Activated CD8-positive, alpha-beta memory T cell treated with anti-CD3 and anti-CD28 coated beads, Interleukin-2, amount 50 U/mL, for 1 hour (primary cell): ENCODE data around the gene WRAP53.
"Not testable (repeated sequence)": the region's sequence is repeated elsewhere in the genome, so short reads cannot be mapped to it uniquely, and the experiment has no call there.

Experiments used
- DNase-seq: peaks from one replicate; pipeline ENCODE4 v3.0.0-alpha.2; 2020; ENCODE audit errors: extremely low read depth

WRAP53 gene

GRCh38 chr17:7687908-7688807 is at the start of gene WRAP53:
TSS of gene WRAP53 (plus strand) at chr17:7688477. CDS start at chr17:7688649, 172 bp downstream.
- DNase-seq: peak; percentile 76

GRCh38 chr17:7640783-7641182 is 47.5 kb upstream of the WRAP53 start:
- no peak for DNase-seq

GRCh38 chr17:7641635-7642034 is 46.6 kb upstream of the WRAP53 start:
- DNase-seq: not testable (repeated sequence)

GRCh38 chr17:7644775-7645174 is 43.5 kb upstream of the WRAP53 start:
- no peak for DNase-seq

- DNase-seq: no peak
These were observed 41.8 kb upstream of the WRAP53 start for GRCh38 chr17:7646457-7646856.

- no peak for DNase-seq
These were observed 41.3 kb upstream of the WRAP53 start for GRCh38 chr17:7647018-7647417.

GRCh38 chr17:7650509-7651096 is 37.7 kb upstream of the WRAP53 start, which contains the start of gene ATP1B2:
TSS of gene ATP1B2 (plus strand) at chr17:7650926. CDS start at chr17:7651519, 593 bp downstream.
- peak; percentile 78 for DNase-seq

- DNase-seq: no peak
These were observed 37.1 kb upstream of the WRAP53 start for GRCh38 chr17:7651097-7651664.

- no peak for DNase-seq
These were observed 36.5 kb upstream of the WRAP53 start for GRCh38 chr17:7651665-7652387.

GRCh38 chr17:7652388-7653356 is 35.6 kb upstream of the WRAP53 start:
- DNase-seq: no peak

- DNase-seq: no peak
These were observed 33.3 kb upstream of the WRAP53 start for GRCh38 chr17:7654832-7655540.

- DNase-seq: no peak
These were observed 32.8 kb upstream of the WRAP53 start for GRCh38 chr17:7655541-7655840.

GRCh38 chr17:7656958-7657609 is 31.2 kb upstream of the WRAP53 start:
- no peak for DNase-seq

- no peak for DNase-seq
These were observed 20.4 kb upstream of the WRAP53 start for GRCh38 chr17:7667656-7668406.

- no peak for DNase-seq
These were observed 19.8 kb upstream of the WRAP53 start for GRCh38 chr17:7668482-7668881.

GRCh38 chr17:7673239-7673638 is 15.0 kb upstream of the WRAP53 start:
- DNase-seq: no peak

- no peak for DNase-seq
These were observed 13.3 kb upstream of the WRAP53 start for GRCh38 chr17:7674934-7675333.

GRCh38 chr17:7676533-7676932 is 11.7 kb upstream of the WRAP53 start:
- DNase-seq: no peak

- no peak for DNase-seq
These were observed 10.7 kb upstream of the WRAP53 start for GRCh38 chr17:7677388-7678067.
